ENCODE results near the gene ZSCAN31. TPM values are rescaled to one million over a fixed set of nuclear protein-coding genes. Genes with fewer than 3 reads are reported as not detected.

ZSCAN31 gene
- total and polyA plus RNA-seq, 2 donors (not counting 3 experiments of a cell fraction or from before 2014, with no cell fraction given): 12.9 to 23.0 TPM

- Histone ChIP-seq H3K4me1 (ENCODE audit: control insufficient read depth, extremely low read depth, insufficient read depth, low read length) (peaks cover 15% of the 10 kb centered on the region), H4K20me1 (replicated peaks; ENCODE audit: control insufficient read depth, extremely low read depth, insufficient read depth, low read length) (no peaks in the 10 kb centered on the region), H3K4me3 (replicated peaks in 1 of 3; ENCODE audit: insufficient read depth in 1 of 3, low read depth in 1 of 3, low read length in 3 of 3) (no peak overlapping the region), H3K27ac (ENCODE audit: insufficient read depth, low read depth, low read length) (no peak overlapping the region), H3K9me1 (replicated peaks; ENCODE audit: control insufficient read depth, extremely low read depth, insufficient read depth, low read length) (no peaks in the 10 kb centered on the region), H3K27me3 (ENCODE audit: control insufficient read depth in 2 of 2, insufficient read depth in 2 of 2, low read length in 2 of 2) (no peaks in the 10 kb centered on the region), H3K9me3 (replicated peaks; ENCODE audit: control insufficient read depth, insufficient read depth, low read length) (no peaks in the 10 kb centered on the region), H3K79me2 (ENCODE audit: control insufficient read depth, insufficient read depth, low read length) (no peaks in the 10 kb centered on the region), H3K4me2 (ENCODE audit: insufficient read depth, low read length) (no peak overlapping the region), H3K9ac (replicated peaks; ENCODE audit: extremely low read depth, insufficient read depth, low read length) (no peak overlapping the region), H2AFZ (ENCODE audit: low read depth, low read length) (no peak overlapping the region), H3K36me3 (ENCODE audit: control insufficient read depth in 2 of 2, extremely low read depth in 1 of 2, insufficient read depth in 2 of 2, low read length in 2 of 2) (no peaks in the 10 kb centered on the region)
- TF ChIP-seq POLR2AphosphoS5 (IDR thresholded peaks at IDR 0.05; ENCODE audit: insufficient read depth, low read depth, low read length) (no peak), FOS (IDR thresholded peaks at IDR 0.05; ENCODE audit: borderline replicate concordance, insufficient read depth, low read length) (no peak), EZH2 (IDR thresholded peaks at IDR 0.05; ENCODE audit: borderline replicate concordance, low read depth, low read length, severe bottlenecking) (no peak), POLR2A (IDR thresholded peaks at IDR 0.05; ENCODE audit: low read depth, low read length) (no peak), GATA2 (IDR thresholded peaks at IDR 0.05; ENCODE audit: insufficient read depth, insufficient read length, low read depth, low read length) (no peak), CTCF (IDR thresholded peaks at IDR 0.05; ENCODE audit: extremely low read depth in 1 of 2, insufficient read depth in 1 of 2, low read depth in 1 of 2, low read length in 2 of 2) (no peak), MYC (IDR thresholded peaks at IDR 0.05; ENCODE audit: low read depth, low read length) (no peak), JUN (IDR thresholded peaks at IDR 0.05; ENCODE audit: borderline replicate concordance, insufficient read depth, insufficient read length, low read depth) (no peak), MAX (IDR thresholded peaks at IDR 0.05; ENCODE audit: insufficient read depth, insufficient read length) (no peak)
- BruUV-seq (replicated peaks): no TSS peak
- intact Hi-C loops (cut with micrococcal nuclease): loop anchor here (1.0 to 5.0 kb wide), 6 partner anchors 52 to 1293 kb away; partner anchors contain the start of genes PGBD1, ZNF165 and ZSCAN9
- ChIA-PET CTCF (interaction anchor here (1.1 to 4.8 kb wide), 5 partner anchors 17 to 70 kb away, joined by 3 to 33 read pairs (median 6); no protein-coding TSS in a partner anchor), POLR2A (interaction anchor here (1.0 to 2.0 kb wide), 7 partner anchors 14 to 527 kb away, joined by 3 to 15 read pairs (median 4); partner anchors contain the start of genes ZKSCAN8 and ZSCAN26)
- no peak for DNase-seq (ENCODE audit: low read depth, low spot score)
- dilution Hi-C loops (cut with MboI; ENCODE audit: extremely low pct_ligation_motif_present, low sequenced_read_pairs): no loop called here
- no peak for FAIRE-seq
Measured at GRCh38 chr6:28334286-28335039, 1.5 kb downstream of the ZSCAN31 start.
